Measurements from ENCODE around the gene PPDPF. TPM values are rescaled to one million over a fixed set of nuclear protein-coding genes. Genes with fewer than 3 reads are reported as not detected.

PPDPF gene
- polyA plus RNA-seq, 2 donors, result 615 to 1,105 TPM

GRCh38 chr20:63518946-63519667 lies 1.5 kb upstream of the PPDPF start:
- H3K4me1 ChIP-seq (ENCODE audit: control insufficient read depth in 2 of 2, insufficient read depth in 2 of 2, low read length in 1 of 2), result peaks cover 0 to 17% of the 10 kb centered on the region in 2 donors
- no peaks in the 10 kb centered on the region for H3K27me3 ChIP-seq (ENCODE audit: control insufficient read depth in 1 of 2, insufficient read depth in 2 of 2, low read length in 2 of 2)
- peaks cover 0 to 19% of the 10 kb centered on the region in 2 donors for H3K36me3 ChIP-seq (ENCODE audit: control insufficient read depth in 2 of 2, insufficient read depth in 2 of 2, low read length in 1 of 2)
- no peak overlapping the region for H3K27ac ChIP-seq (ENCODE audit: low read depth in 2 of 2, low read length in 1 of 2)
- peak overlapping the region; percentile 75 to 97 for H3K4me3 ChIP-seq (ENCODE audit: low read depth in 1 of 2, low read length in 2 of 2)
- peaks cover 0 to 6% of the 10 kb centered on the region in 2 donors for H3K9me3 ChIP-seq (ENCODE audit: control insufficient read depth in 2 of 2, insufficient read depth in 1 of 2, low read depth in 1 of 2, low read length in 1 of 2)
- 75 to 76% methylated on average over 32 of the region's 32 CpGs for WGBS, 2 donors

- Histone ChIP-seq H3K27ac (ENCODE audit: low read depth in 2 of 2, low read length in 1 of 2) (peak overlapping the region; percentile 81 to 85), H3K27me3 (ENCODE audit: control insufficient read depth in 1 of 2, insufficient read depth in 2 of 2, low read length in 2 of 2) (no peaks in the 10 kb centered on the region)
Observed at GRCh38 chr20:63519668-63520503, 679 bp upstream of the PPDPF start.

GRCh38 chr20:63520934-63521601 lies 503 bp downstream of the PPDPF start:
- Histone ChIP-seq H3K27me3 (ENCODE audit: control insufficient read depth in 1 of 2, insufficient read depth in 2 of 2, low read length in 2 of 2) (no peaks in the 10 kb centered on the region), H3K27ac (ENCODE audit: low read depth in 2 of 2, low read length in 1 of 2) (peak overlapping the region; percentile 93 to 99), H3K4me3 (ENCODE audit: low read depth in 1 of 2, low read length in 2 of 2) (peak overlapping the region; percentile 75 to 97), H3K4me1 (ENCODE audit: control insufficient read depth in 2 of 2, insufficient read depth in 2 of 2, low read length in 1 of 2) (peaks cover 0 to 17% of the 10 kb centered on the region in 2 donors), H3K9me3 (ENCODE audit: control insufficient read depth in 2 of 2, insufficient read depth in 1 of 2, low read depth in 1 of 2, low read length in 1 of 2) (peaks cover 0 to 6% of the 10 kb centered on the region in 2 donors), H3K36me3 (ENCODE audit: control insufficient read depth in 2 of 2, insufficient read depth in 2 of 2, low read length in 1 of 2) (peaks cover 0 to 19% of the 10 kb centered on the region in 2 donors)
- 0 to 1% methylated on average over 54 to 68 of the region's 68 CpGs for WGBS, 2 donors

More at GRCh38 chr20:63519668-63520503, 679 bp upstream of the PPDPF start:
- Histone ChIP-seq H3K9me3 (ENCODE audit: control insufficient read depth in 2 of 2, insufficient read depth in 1 of 2, low read depth in 1 of 2, low read length in 1 of 2) (peaks cover 0 to 6% of the 10 kb centered on the region in 2 donors), H3K4me3 (ENCODE audit: low read depth in 1 of 2, low read length in 2 of 2) (peak overlapping the region; percentile 75 to 97), H3K36me3 (ENCODE audit: control insufficient read depth in 2 of 2, insufficient read depth in 2 of 2, low read length in 1 of 2) (peaks cover 0 to 19% of the 10 kb centered on the region in 2 donors), H3K4me1 (ENCODE audit: control insufficient read depth in 2 of 2, insufficient read depth in 2 of 2, low read length in 1 of 2) (peaks cover 0 to 17% of the 10 kb centered on the region in 2 donors)
- 1 to 2% methylated on average over 66 to 72 of the region's 72 CpGs for WGBS, 2 donors

GRCh38 chr20:63521602-63522001 lies 1.0 kb downstream of the PPDPF start:
- WGBS, 2 donors, result 26 to 41% methylated on average over 21 to 23 of the region's 23 CpGs
- H3K4me3 ChIP-seq (ENCODE audit: low read depth in 1 of 2, low read length in 2 of 2), result peak overlapping the region; percentile 75 to 97
- H3K36me3 ChIP-seq (ENCODE audit: control insufficient read depth in 2 of 2, insufficient read depth in 2 of 2, low read length in 1 of 2), result peaks cover 0 to 19% of the 10 kb centered on the region in 2 donors
- no peaks in the 10 kb centered on the region for H3K27me3 ChIP-seq (ENCODE audit: control insufficient read depth in 1 of 2, insufficient read depth in 2 of 2, low read length in 2 of 2)
- H3K27ac ChIP-seq (ENCODE audit: low read depth in 2 of 2, low read length in 1 of 2), result peak overlapping the region; percentile 93 to 99
- peaks cover 0 to 6% of the 10 kb centered on the region in 2 donors for H3K9me3 ChIP-seq (ENCODE audit: control insufficient read depth in 2 of 2, insufficient read depth in 1 of 2, low read depth in 1 of 2, low read length in 1 of 2)
- peaks cover 0 to 17% of the 10 kb centered on the region in 2 donors for H3K4me1 ChIP-seq (ENCODE audit: control insufficient read depth in 2 of 2, insufficient read depth in 2 of 2, low read length in 1 of 2)

GRCh38 chr20:63522091-63522868 lies 1.7 kb downstream of the PPDPF start:
- H3K36me3 ChIP-seq (ENCODE audit: control insufficient read depth in 2 of 2, insufficient read depth in 2 of 2, low read length in 1 of 2), result peaks cover 0 to 19% of the 10 kb centered on the region in 2 donors
- WGBS, 2 donors, result 60 to 72% methylated on average over 13 of the region's 13 CpGs
- peaks cover 0 to 6% of the 10 kb centered on the region in 2 donors for H3K9me3 ChIP-seq (ENCODE audit: control insufficient read depth in 2 of 2, insufficient read depth in 1 of 2, low read depth in 1 of 2, low read length in 1 of 2)
- H3K4me1 ChIP-seq (ENCODE audit: control insufficient read depth in 2 of 2, insufficient read depth in 2 of 2, low read length in 1 of 2), result peaks cover 0 to 17% of the 10 kb centered on the region in 2 donors
- H3K27ac ChIP-seq (ENCODE audit: low read depth in 2 of 2, low read length in 1 of 2), result peak overlapping the region; percentile 73 to 85
- H3K4me3 ChIP-seq (ENCODE audit: low read depth in 1 of 2, low read length in 2 of 2), result peak overlapping the region; percentile 51 to 75
- no peaks in the 10 kb centered on the region for H3K27me3 ChIP-seq (ENCODE audit: control insufficient read depth in 1 of 2, insufficient read depth in 2 of 2, low read length in 2 of 2)

GRCh38 chr20:63522981-63523611 lies 2.5 kb downstream of the PPDPF start:
- Histone ChIP-seq H3K4me1 (ENCODE audit: control insufficient read depth in 2 of 2, insufficient read depth in 2 of 2, low read length in 1 of 2) (peaks cover 0 to 17% of the 10 kb centered on the region in 2 donors), H3K27ac (ENCODE audit: low read depth in 2 of 2, low read length in 1 of 2) (peak overlapping the region; percentile 73 to 85), H3K36me3 (ENCODE audit: control insufficient read depth in 2 of 2, insufficient read depth in 2 of 2, low read length in 1 of 2) (peaks cover 0 to 19% of the 10 kb centered on the region in 2 donors), H3K27me3 (ENCODE audit: control insufficient read depth in 1 of 2, insufficient read depth in 2 of 2, low read length in 2 of 2) (no peaks in the 10 kb centered on the region), H3K4me3 (ENCODE audit: low read depth in 1 of 2, low read length in 2 of 2) (peak overlapping the region; percentile 51 to 75), H3K9me3 (ENCODE audit: control insufficient read depth in 2 of 2, insufficient read depth in 1 of 2, low read depth in 1 of 2, low read length in 1 of 2) (peaks cover 0 to 6% of the 10 kb centered on the region in 2 donors)
- WGBS, 2 donors, result 96 to 99% methylated on average over 11 of the region's 11 CpGs

GRCh38 chr20:63525185-63525584 lies 4.6 kb downstream of the PPDPF start:
- Histone ChIP-seq H3K4me1 (ENCODE audit: control insufficient read depth in 2 of 2, insufficient read depth in 2 of 2, low read length in 1 of 2) (peaks cover 0 to 18% of the 10 kb centered on the region in 2 donors), H3K27ac (ENCODE audit: low read depth in 2 of 2, low read length in 1 of 2) (peak overlapping the region in 1 of 2 donors; percentile 79)

GRCh38 chr20:63525971-63526370 lies 5.4 kb downstream of the PPDPF start:
- Histone ChIP-seq H3K9me3 (ENCODE audit: control insufficient read depth in 2 of 2, insufficient read depth in 1 of 2, low read depth in 1 of 2, low read length in 1 of 2) (peaks cover 0 to 6% of the 10 kb centered on the region in 2 donors), H3K27me3 (ENCODE audit: control insufficient read depth in 1 of 2, insufficient read depth in 2 of 2, low read length in 2 of 2) (no peaks in the 10 kb centered on the region), H3K36me3 (ENCODE audit: control insufficient read depth in 2 of 2, insufficient read depth in 2 of 2, low read length in 1 of 2) (peaks cover 0 to 34% of the 10 kb centered on the region in 2 donors), H3K4me3 (ENCODE audit: low read depth in 1 of 2, low read length in 2 of 2) (no peak overlapping the region), H3K4me1 (ENCODE audit: control insufficient read depth in 2 of 2, insufficient read depth in 2 of 2, low read length in 1 of 2) (peaks cover 0 to 18% of the 10 kb centered on the region in 2 donors), H3K27ac (ENCODE audit: low read depth in 2 of 2, low read length in 1 of 2) (peak overlapping the region in 1 of 2 donors; percentile 69)
- 7 to 14% methylated on average over 2 of the region's 2 CpGs for WGBS, 2 donors

More at GRCh38 chr20:63525185-63525584, 4.6 kb downstream of the PPDPF start:
- WGBS, 2 donors, result 58 to 68% methylated on average over 3 of the region's 3 CpGs
- Histone ChIP-seq H3K36me3 (ENCODE audit: control insufficient read depth in 2 of 2, insufficient read depth in 2 of 2, low read length in 1 of 2) (peaks cover 0 to 30% of the 10 kb centered on the region in 2 donors), H3K27me3 (ENCODE audit: control insufficient read depth in 1 of 2, insufficient read depth in 2 of 2, low read length in 2 of 2) (no peaks in the 10 kb centered on the region), H3K9me3 (ENCODE audit: control insufficient read depth in 2 of 2, insufficient read depth in 1 of 2, low read depth in 1 of 2, low read length in 1 of 2) (peaks cover 0 to 6% of the 10 kb centered on the region in 2 donors), H3K4me3 (ENCODE audit: low read depth in 1 of 2, low read length in 2 of 2) (no peak overlapping the region)

Data from esophagus (tissue), 2 donors.